NCI-H446 treated with DMSO at 0.1 percent for 48 hours (cell line): ENCODE results near the gene SPECC1.

Experiments used
- DNase-seq: peaks from one replicate; lab custom pipeline; 2025; lab: John Stamatoyannopoulos, UW

Gene SPECC1

GRCh38 chr17:20273741-20274500 is 264.8 kb downstream of the SPECC1 start:
- no peak for DNase-seq

- DNase-seq, result no peak
Measured at GRCh38 chr17:20275653-20276052, 266.5 kb downstream of the SPECC1 start.

GRCh38 chr17:20276421-20276820 is 267.3 kb downstream of the SPECC1 start:
- no peak for DNase-seq

- no peak for DNase-seq
Measured at GRCh38 chr17:20278805-20279204, 269.6 kb downstream of the SPECC1 start.

GRCh38 chr17:20279631-20280030 is 270.5 kb downstream of the SPECC1 start:
- no peak for DNase-seq

GRCh38 chr17:20280051-20280450 is 270.9 kb downstream of the SPECC1 start:
- DNase-seq, result no peak

DNA sequence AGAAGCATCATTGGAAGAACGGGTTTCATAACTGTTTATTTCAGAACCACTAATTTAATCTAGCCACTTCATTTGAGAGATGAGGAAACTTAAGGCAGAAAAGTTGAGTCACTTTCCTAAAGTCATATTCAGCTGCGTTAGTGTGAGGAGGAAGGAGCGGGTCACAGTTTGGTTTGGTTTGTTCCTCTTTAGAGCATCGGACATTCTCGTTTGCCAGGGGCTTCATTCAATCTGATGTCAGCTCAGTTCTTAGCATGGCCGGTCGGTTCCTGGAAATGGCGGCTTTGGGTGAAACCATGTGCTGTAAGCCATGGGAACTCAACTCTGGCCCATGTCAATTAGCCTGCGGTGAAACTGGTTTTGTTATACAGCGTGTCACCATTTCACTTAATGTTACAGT is 271.7 kb downstream of the SPECC1 start:
- DNase-seq, result no peak

- DNase-seq, result no peak
Measured at GRCh38 chr17:20281860-20282259, 272.7 kb downstream of the SPECC1 start.

GRCh38 chr17:20282526-20283308 is 273.6 kb downstream of the SPECC1 start:
- no peak for DNase-seq

DNA sequence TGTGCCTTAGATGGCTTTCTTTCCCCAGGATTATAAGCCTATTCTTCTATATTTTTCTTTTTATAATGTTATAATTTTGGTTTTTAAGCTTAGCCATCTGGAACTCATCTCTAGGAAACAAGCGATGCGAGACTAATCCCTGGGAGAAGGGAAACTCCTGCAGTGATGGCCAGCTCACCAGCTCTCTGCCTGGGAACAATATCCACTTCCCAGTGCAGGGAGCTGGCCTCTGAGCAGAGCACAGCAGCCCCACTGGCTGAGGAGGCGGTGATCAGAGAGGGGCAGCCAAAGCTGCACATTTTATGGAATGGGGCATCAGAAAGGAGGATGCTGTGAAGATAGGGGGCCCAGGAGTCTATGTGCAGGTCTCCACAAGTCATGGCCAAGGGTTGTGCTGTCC is 274.9 kb downstream of the SPECC1 start:
- no peak for DNase-seq

GRCh38 chr17:20284570-20285295 is 275.6 kb downstream of the SPECC1 start:
- DNase-seq, result no peak

DNA sequence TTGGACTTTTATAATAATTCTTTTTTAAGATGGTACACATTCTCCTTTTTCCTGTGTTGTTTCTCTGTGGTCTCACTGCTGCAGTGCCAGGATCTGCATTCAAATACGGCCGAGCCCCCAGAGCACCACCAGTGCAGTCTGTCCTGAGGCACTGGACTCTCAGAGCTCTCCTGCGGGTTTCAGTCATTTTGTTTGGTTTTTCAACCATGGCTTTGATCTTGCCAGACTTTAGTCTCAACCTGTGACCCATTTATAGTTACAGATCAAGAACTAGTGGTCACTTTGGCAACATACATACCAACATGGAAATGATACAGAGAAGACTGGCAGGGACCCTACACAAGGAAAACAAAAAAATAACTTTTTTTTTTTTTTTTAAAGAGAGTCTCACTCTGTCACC is 280.8 kb downstream of the SPECC1 start:
- no peak for DNase-seq

- no peak for DNase-seq
Measured at GRCh38 chr17:20291853-20292252, 282.7 kb downstream of the SPECC1 start.

DNA sequence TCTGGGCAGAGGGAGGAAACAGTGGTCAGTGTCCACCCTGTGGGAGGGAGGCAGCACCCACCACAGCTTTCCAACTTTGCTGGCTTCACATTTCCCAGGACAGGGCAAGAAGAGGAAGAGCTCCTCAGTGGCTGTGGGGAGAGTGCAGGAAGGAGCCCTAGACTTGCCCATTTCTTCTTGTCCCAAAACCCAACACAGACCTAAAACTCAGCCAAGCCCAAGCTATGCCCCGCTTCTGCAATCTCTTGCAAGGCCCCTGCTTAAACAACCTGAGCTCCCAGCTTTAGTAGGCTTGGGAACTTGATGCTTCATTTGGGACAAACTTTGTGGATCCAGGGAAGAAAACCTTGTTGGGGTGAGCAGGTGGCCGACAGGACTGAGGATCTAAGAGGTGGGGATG is 284.3 kb downstream of the SPECC1 start:
- DNase-seq, result no peak

DNA sequence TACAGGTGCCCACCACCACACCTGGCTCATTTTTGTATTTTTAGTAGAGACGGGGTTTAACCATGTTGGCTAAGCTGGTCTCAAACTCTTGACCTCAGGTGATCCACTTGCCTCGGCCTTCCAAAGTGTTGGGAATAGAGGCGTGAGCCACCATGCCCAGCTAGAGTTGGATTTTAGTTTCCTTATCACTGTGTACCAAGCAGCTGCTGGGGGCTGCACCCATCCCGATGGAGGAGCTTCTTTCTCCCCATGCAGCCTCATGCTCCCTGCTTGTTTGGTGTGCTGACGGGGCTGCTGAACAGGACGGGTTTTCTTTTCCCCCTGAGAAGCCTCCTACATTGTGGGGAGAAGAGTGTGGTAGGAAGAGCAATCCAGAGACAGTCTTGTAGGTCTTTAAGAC is 285.0 kb downstream of the SPECC1 start:
- DNase-seq, result no peak

DNA sequence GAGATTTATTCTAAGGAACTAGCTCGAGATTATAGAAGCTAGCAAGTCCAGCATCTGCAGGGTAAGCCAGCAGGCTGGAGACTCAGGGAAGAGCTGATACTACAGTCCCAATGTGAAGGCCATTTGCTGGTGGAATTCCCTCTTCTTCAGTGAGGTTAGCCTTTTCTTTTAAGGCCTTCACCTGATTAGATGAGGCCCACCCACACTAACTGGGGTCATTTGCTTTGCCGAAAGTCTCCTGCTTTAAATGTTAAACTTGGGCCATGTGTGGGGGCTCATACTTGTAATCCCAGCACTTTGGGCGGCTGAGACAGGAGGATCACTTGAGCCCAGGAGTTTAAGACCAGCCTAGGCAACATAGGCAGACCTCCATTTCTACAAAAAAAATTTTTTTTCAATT is 289.9 kb downstream of the SPECC1 start:
- no peak for DNase-seq

DNA sequence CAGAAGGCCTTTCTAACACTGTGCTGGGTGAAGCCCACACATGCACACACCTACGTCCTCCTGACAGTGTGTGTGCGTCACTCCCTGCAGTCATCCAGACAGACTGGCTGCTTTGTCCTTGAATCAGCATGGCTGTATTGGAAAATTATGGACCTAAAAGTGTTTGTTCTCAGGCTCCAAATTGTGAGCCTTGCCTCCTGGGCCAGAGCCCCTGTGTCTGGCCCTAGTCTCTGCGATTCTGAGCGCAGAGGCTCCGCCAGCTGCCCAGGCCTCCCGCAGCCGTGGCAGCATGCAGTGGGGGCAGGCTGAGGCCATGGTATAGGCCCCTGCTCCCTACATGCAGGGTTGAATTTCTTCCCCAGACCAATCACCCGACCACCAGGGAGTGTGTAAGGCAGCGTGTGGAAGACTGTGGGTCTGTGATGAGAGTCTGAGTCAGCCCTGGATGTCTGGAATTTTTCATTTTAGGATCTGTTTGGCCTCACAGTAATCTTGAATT is 291.3 kb downstream of the SPECC1 start:
- no peak for DNase-seq

- peak; percentile 38 for DNase-seq
Measured at GRCh38 chr17:20302246-20302917, 293.2 kb downstream of the SPECC1 start.

DNA sequence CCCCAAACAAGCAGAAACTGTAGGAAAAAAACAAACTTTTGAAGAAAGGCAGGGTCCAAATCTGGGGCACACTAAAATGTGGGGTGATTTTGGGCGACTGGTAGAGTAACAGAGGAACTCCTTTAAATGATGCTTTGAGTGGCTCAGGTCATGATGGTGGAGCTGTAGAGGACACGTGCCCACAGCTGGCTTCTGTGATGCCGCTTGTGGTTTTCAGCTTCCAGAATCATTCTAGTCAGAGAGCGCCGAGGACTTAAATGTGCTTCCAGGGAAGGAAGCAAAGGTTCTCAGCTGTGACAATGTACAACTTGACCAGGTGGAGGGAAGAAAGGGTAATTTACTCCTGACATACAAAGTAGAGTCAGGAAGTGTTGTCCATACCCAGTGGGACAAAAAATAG is 295.8 kb downstream of the SPECC1 start:
- no peak for DNase-seq

DNA sequence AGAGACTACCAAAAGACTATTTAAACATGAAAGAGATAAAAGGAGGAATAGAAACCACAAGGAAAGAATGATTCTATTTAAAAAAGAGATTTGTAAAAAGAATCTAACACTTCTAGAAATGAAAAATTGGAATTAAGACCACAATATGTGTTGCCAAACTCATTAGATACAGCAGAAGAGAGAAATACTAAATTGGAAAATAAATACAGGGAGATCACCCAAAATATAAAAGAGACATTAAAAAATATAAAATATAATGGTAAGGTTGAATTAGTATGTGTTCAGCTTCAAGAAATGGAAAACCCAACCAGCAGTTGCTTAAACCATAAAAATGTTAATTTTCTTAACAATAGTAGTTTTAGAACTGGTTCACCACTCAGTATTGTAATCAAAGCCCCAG is 297.8 kb downstream of the SPECC1 start:
- no peak for DNase-seq

DNA sequence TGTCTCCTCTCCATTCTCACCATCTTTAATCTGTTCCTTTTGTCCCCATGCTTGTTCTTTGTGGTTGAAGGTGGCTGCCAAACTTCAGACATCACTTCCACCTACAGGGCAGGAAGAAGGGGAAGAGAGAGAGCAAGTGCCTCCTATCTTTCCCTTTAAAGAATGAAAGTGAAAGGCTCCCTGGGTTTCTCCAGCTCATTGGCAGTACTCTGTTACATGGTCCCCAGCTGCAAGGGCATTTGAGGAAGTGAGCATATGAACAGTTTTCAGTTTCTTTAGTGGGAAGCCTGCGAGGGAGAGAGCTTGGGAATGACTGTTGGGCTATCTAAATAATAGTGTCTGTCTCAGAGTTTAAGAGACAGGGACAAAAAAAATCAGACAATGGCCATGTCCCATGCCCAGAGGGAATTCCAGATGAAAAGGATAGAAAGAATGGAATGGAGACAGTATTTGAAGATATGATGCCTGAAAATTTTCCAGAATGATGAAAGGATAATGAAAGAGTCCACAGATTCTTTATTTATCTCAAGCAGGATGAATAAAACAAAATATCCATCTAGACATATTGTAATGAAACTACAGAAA is 298.3 kb downstream of the SPECC1 start:
- no peak for DNase-seq

GRCh38 chr17:20310481-20310880 is 301.3 kb downstream of the SPECC1 start:
- no peak for DNase-seq
